ENCODE measurements around the gene COLQ. TPM values are rescaled to one million over a fixed set of nuclear protein-coding genes. Genes with fewer than 3 reads are reported as not detected.

Gene COLQ
- total RNA-seq, 6 donors from 2014 or later: 1.1 to 34.6 (median 2.6) TPM

GRCh38 chr3:15556512-15556911 is 35.0 kb upstream of the COLQ start:
- no peak overlapping the region for H3K4me3 ChIP-seq
- H3K27me3 ChIP-seq: no peaks in the 10 kb centered on the region
- ATAC-seq (ENCODE audit: low FRiP score in 2 of 2) (peak; percentile 44 to 73), DNase-seq (no peak)
- H3K27ac ChIP-seq: peak overlapping the region in 3 of 4 donors; percentile 45 to 49 (median 49)
- TF ChIP-seq EP300 (IDR thresholded peaks at IDR 0.05): no peak
- TF ChIP-seq CTCF (IDR thresholded peaks at IDR 0.05): no peak
- no peak for TF ChIP-seq POLR2AphosphoS5 (IDR thresholded peaks at IDR 0.05)
- TF ChIP-seq POLR2A (IDR thresholded peaks at IDR 0.05): no peak
- 36 to 50% methylated on average over 2 of the region's 2 CpGs for whole genome bisulfite sequencing, 2 donors
- H3K36me3 ChIP-seq: peaks cover 1 to 19% (median 5%) of the 10 kb centered on the region in 4 donors
- H3K9me3 ChIP-seq: no peaks in the 10 kb centered on the region
- H3K4me1 ChIP-seq: peaks cover 4 to 9% (median 7%) of the 10 kb centered on the region in 4 donors

GRCh38 chr3:15553749-15554148 is 32.2 kb upstream of the COLQ start:
- TF ChIP-seq POLR2A (IDR thresholded peaks at IDR 0.05) (no peak), EP300 (IDR thresholded peaks at IDR 0.05) (no peak), CTCF (IDR thresholded peaks at IDR 0.05) (no peak), POLR2AphosphoS5 (IDR thresholded peaks at IDR 0.05) (no peak)
- Histone ChIP-seq H3K4me3 (no peak overlapping the region), H3K27ac (no peak overlapping the region), H3K27me3 (no peaks in the 10 kb centered on the region), H3K36me3 (peaks cover 0 to 3% (median 0%) of the 10 kb centered on the region in 4 donors), H3K4me1 (peaks cover 4 to 9% (median 7%) of the 10 kb centered on the region in 4 donors), H3K9me3 (no peaks in the 10 kb centered on the region)
- DNase-seq (no peak), ATAC-seq (ENCODE audit: low FRiP score in 2 of 2) (no peak)
- 56 to 66% methylated on average over 3 of the region's 3 CpGs for WGBS, 2 donors

GRCh38 chr3:15551902-15552301 is 30.4 kb upstream of the COLQ start:
- WGBS, 2 donors: 86 to 100% methylated on average over 1 of the region's 1 CpG
- Histone ChIP-seq H3K36me3 (peaks cover 0 to 3% (median 0%) of the 10 kb centered on the region in 4 donors), H3K27me3 (no peaks in the 10 kb centered on the region), H3K4me3 (no peak overlapping the region), H3K27ac (no peak overlapping the region), H3K9me3 (no peaks in the 10 kb centered on the region), H3K4me1 (peaks cover 0 to 4% (median 2%) of the 10 kb centered on the region in 4 donors)
- ATAC-seq (ENCODE audit: low FRiP score in 2 of 2) (no peak), DNase-seq (no peak)
- no peak for TF ChIP-seq CTCF (IDR thresholded peaks at IDR 0.05)
- TF ChIP-seq EP300 (IDR thresholded peaks at IDR 0.05): no peak
- TF ChIP-seq POLR2AphosphoS5 (IDR thresholded peaks at IDR 0.05): no peak
- no peak for TF ChIP-seq POLR2A (IDR thresholded peaks at IDR 0.05)

- DNase-seq: no peak
Measured at GRCh38 chr3:15549846-15550245, 28.3 kb upstream of the COLQ start.

More at GRCh38 chr3:15549846-15550245, 28.3 kb upstream of the COLQ start:
- Histone ChIP-seq H3K27me3 (no peaks in the 10 kb centered on the region), H3K4me3 (no peak overlapping the region), H3K36me3 (peaks cover 0 to 3% (median 0%) of the 10 kb centered on the region in 4 donors), H3K27ac (no peak overlapping the region), H3K4me1 (no peaks in the 10 kb centered on the region), H3K9me3 (no peaks in the 10 kb centered on the region)
- ATAC-seq (ENCODE audit: low FRiP score in 2 of 2): no peak
- TF ChIP-seq POLR2A (IDR thresholded peaks at IDR 0.05) (no peak), POLR2AphosphoS5 (IDR thresholded peaks at IDR 0.05) (no peak), CTCF (IDR thresholded peaks at IDR 0.05) (no peak), EP300 (IDR thresholded peaks at IDR 0.05) (no peak)
- 78 to 84% methylated on average over 5 to 6 of the region's 6 CpGs for WGBS, 2 donors
